T follicular helper cell (primary cell): Measurements from ENCODE around the gene TRABD.
"Not testable (repeated sequence)": the region's sequence is repeated elsewhere in the genome, so short reads cannot be mapped to it uniquely, and the experiment has no call there.

Experiments
- DNase-seq: peaks from one replicate; pipeline ENCODE4 v3.0.0-alpha.2; 2020; ENCODE audit warnings: low read depth

The TRABD gene

GRCh38 chr22:50151571-50152537, 33.9 kb upstream of the TRABD start:
- no peak for DNase-seq

GRCh38 chr22:50153056-50153755, 32.5 kb upstream of the TRABD start:
- DNase-seq, result no peak

DNA sequence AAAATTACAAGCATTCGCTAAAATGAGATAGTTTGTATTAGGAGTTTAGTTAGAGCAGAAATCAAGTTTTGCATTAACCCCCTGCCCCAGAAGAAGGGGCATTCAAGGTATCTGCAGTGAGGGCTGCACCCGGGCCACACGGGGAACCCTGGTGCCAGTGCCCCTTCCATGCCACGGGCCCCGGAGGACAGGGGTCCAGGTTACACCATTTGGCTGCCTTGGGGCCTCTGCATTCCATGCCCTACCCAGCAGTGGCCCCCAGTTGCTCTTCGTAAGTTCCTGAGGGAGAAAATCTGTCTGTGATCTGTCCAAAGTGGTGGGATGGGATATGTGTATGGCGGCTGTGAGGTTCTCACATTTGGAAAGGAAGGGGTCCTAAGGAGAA, 32.0 kb upstream of the TRABD start:
- DNase-seq, result no peak

- no peak for DNase-seq
Observed at GRCh38 chr22:50157709-50158375, 27.9 kb upstream of the TRABD start.

- DNase-seq, result no peak
Observed at GRCh38 chr22:50160947-50161346, 24.8 kb upstream of the TRABD start.

- no peak for DNase-seq
Observed at GRCh38 chr22:50161508-50162390, 24.0 kb upstream of the TRABD start.

DNA sequence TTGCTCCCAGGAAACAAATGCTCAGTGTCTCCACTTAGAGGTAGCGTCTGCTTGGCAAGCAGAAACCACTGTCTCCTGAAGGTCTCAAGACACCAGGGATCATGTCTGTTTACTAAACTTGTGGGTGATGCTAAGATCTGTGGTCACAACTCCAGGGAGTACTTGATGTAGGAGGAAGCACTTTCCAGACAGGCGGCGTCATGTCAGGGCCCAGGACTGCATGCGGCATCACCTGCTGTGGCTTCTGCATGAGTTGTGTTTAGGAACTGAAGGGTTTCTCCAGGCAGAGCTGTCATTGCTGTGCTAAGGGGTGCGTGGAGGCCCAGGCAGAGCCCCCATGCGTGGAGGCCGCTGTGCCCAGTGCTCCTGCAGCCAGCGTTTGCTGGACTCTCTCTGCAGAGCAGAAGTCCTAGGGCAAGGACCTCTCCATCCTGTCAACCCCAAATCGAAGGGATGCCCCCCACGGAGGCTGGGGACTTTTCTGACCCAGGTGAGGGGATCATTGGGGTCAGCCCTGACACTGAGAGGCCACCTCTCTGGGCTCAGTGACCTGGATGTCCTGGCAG, 23.2 kb upstream of the TRABD start:
- no peak for DNase-seq

GRCh38 chr22:50165436-50166123, 20.1 kb upstream of the TRABD start:
- DNase-seq, result no peak

DNA sequence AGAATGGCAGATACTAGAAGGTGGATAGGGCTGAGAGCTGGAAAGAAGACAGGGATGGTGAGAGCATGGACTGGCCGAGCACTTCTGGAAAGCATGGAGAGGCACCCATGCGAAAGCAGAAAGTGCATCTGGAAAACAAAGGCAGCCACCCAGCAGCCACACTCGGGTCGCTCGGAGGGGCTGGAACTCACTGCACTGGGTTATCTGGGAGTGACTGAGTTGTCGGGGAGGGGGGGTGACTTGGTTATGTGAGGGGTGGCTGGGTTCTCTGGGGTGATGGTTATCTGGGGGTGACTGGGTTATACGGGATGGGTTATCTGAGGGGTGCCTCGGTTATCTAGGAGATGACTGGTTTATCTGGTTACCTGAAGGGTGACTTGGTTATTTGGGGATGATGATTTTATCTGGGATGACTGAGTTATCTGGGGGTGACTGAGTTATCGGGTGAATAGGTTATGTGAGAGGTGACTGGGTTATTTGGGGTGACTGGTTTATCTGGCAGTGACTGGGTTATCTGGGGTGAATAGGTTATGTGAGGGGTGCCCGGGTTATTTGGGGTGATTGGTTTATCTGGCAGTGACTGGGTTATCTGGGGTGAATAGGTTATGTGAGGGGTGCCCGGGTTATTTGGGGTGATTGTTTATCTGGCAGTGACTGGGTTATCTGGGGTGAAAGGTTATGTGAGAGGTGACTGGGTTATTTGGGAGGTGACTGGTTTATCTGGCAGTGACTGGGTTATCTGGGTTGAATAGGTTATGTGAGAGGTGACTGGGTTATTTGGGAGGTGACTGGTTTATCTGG, 17.8 kb upstream of the TRABD start:
- no peak for DNase-seq

GRCh38 chr22:50168490-50169180, 17.1 kb upstream of the TRABD start:
- DNase-seq, result not testable (repeated sequence)

GRCh38 chr22:50169181-50169759, 16.4 kb upstream of the TRABD start:
- no peak for DNase-seq

GRCh38 chr22:50169774-50170341, 15.9 kb upstream of the TRABD start:
- DNase-seq, result no peak

- DNase-seq, result no peak
Observed at GRCh38 chr22:50170453-50171318, 15.0 kb upstream of the TRABD start, which contains the start of gene PANX2. Gene PANX2 (plus strand): TSS chr22:50170731. CDS start chr22:50170731, 0 bp downstream.

- DNase-seq, result no peak
Observed at GRCh38 chr22:50171319-50171964, 14.3 kb upstream of the TRABD start.

GRCh38 chr22:50171965-50172421, 13.7 kb upstream of the TRABD start:
- no peak for DNase-seq

GRCh38 chr22:50173311-50173982, 12.3 kb upstream of the TRABD start:
- no peak for DNase-seq
